MCF 10A (cell line): Measurements from ENCODE around the gene TNFRSF9. TPM values are rescaled to one million over a fixed set of nuclear protein-coding genes. Genes with fewer than 3 reads are reported as not detected.
A peak's percentile ranks its signal among the peaks of the same experiment; 100 is the strongest.

Experiments used
- BruUV-seq: library from RNA; stranded (reverse); fragments of 400-500 nt; replicated peaks from 2 replicates; lab custom pipeline; 2021; lab: Mats Ljungman, UMichigan
- CTCF ChIA-PET: fragments of 300-600 bp; sonication (Branson Sonifier 250); formaldehyde crosslinking; extraction: SDS; loops from one replicate; lab custom pipeline; 2021; ENCODE audit warnings: antibody characterized with exemption, inconsistent platforms; lab: Yijun Ruan, JAX
- POLR2A ChIA-PET: fragments of 300-600, 350-650 bp; sonication (Branson Sonifier 250); formaldehyde crosslinking; extraction: SDS; loops from one replicate; lab custom pipeline; 2020; ENCODE audit warnings: antibody characterized with exemption, inconsistent platforms; lab: Yijun Ruan, JAX
- DNase-seq: peaks from one replicate; pipeline ENCODE4 v3.0.0-alpha.2; 2018; ENCODE audit not compliant: unreplicated experiment
- H3K27ac Mint-ChIP-seq: one replicate; pipeline ENCODE4 v1.8.0; 2022; ENCODE audit warnings: mild to moderate bottlenecking, low read depth, mixed read lengths; ENCODE audit not compliant: unreplicated experiment
- H3K27me3 Mint-ChIP-seq: one replicate; pipeline ENCODE4 v1.8.0; 2022; ENCODE audit warnings: mixed read lengths; ENCODE audit not compliant: insufficient read depth, unreplicated experiment
- H3K36me3 Mint-ChIP-seq: one replicate; pipeline ENCODE4 v1.8.0; 2022; ENCODE audit warnings: mild to moderate bottlenecking, moderate library complexity, mixed read lengths; ENCODE audit not compliant: insufficient read depth, unreplicated experiment
- H3K4me1 Mint-ChIP-seq: one replicate; pipeline ENCODE4 v1.8.0; 2022; ENCODE audit warnings: mixed read lengths; ENCODE audit not compliant: insufficient read depth, unreplicated experiment
- H3K4me3 Mint-ChIP-seq: one replicate; pipeline ENCODE4 v1.8.0; 2022; ENCODE audit warnings: mild to moderate bottlenecking, moderate library complexity, mixed read lengths; ENCODE audit not compliant: unreplicated experiment
- H3K9me3 Mint-ChIP-seq: one replicate; pipeline ENCODE4 v1.8.0; 2022; ENCODE audit warnings: mixed read lengths; ENCODE audit not compliant: unreplicated experiment
- CTCF ChIP-seq: fragments of 200-600 bp; IDR thresholded peaks from one replicate; pipeline ENCODE4 v1.8.0; 2022; ENCODE audit warnings: antibody characterized with exemption, mild to moderate bottlenecking; ENCODE audit not compliant: unreplicated experiment
- intact Hi-C: fragments of 100-400 bp; cut with micrococcal nuclease; formaldehyde crosslinking; loops from 2 replicates; pipeline ENCODE4 v1.14.1; 2022
- total RNA-seq: library from RNA; stranded (reverse); gene quantifications from 2 replicates; pipeline ENCODE4 v1.2.3, GENCODE V29; 2022

TNFRSF9 gene
- total RNA-seq, 1 experiment from 2014 or later: 0.98 TPM

- Mint-ChIP-seq H3K27me3 (peaks cover 11% of the 10 kb centered on the region), H3K4me3 (no peak overlapping the region), H3K4me1 (no peaks in the 10 kb centered on the region), H3K9me3 (no peaks in the 10 kb centered on the region), H3K36me3 (no peaks in the 10 kb centered on the region), H3K27ac (no peak overlapping the region)
- BruUV-seq: no TSS peak
- intact Hi-C loops: no loop called here
- ChIA-PET POLR2A (interaction anchor here (0.7 kb wide), 2 partner anchors 31 to 1128 kb away, joined by 3 to 4 read pairs; partner anchors contain the start of gene CAMTA1), CTCF (interaction anchor here (0.6 to 1.3 kb wide), 3 partner anchors 9 to 244 kb away, joined by 3 to 7 read pairs (median 6); no protein-coding TSS in a partner anchor)
- no peak for DNase-seq
- no peak for TF ChIP-seq CTCF
Observed at GRCh38 chr1:7912743-7913557, 27.7 kb downstream of the TNFRSF9 start.

GRCh38 chr1:7912145-7912544 is 28.5 kb downstream of the TNFRSF9 start:
- no peak for TF ChIP-seq CTCF
- POLR2A ChIA-PET: interaction anchor here (0.7 kb wide), 1 partner anchor 1127 kb away, joined by 3 read pairs; the partner anchor contains the start of gene CAMTA1
- Mint-ChIP-seq H3K27ac (no peak overlapping the region), H3K27me3 (peaks cover 6% of the 10 kb centered on the region), H3K4me1 (no peaks in the 10 kb centered on the region), H3K4me3 (no peak overlapping the region), H3K36me3 (no peaks in the 10 kb centered on the region), H3K9me3 (no peaks in the 10 kb centered on the region)
- intact Hi-C loops: no loop called here
- CTCF ChIA-PET: interaction anchor here (0.6 to 1.3 kb wide), 4 partner anchors 9 to 918 kb away, joined by 3 to 7 read pairs (median 4); no protein-coding TSS in a partner anchor
- no peak for DNase-seq
- BruUV-seq: no TSS peak

GRCh38 chr1:7905262-7905661 is 35.4 kb downstream of the TNFRSF9 start:
- no peaks in the 10 kb centered on the region for H3K9me3 Mint-ChIP-seq
- BruUV-seq: no TSS peak
- no peak overlapping the region for H3K4me3 Mint-ChIP-seq
- TF ChIP-seq CTCF: no peak
- H3K27me3 Mint-ChIP-seq: no peaks in the 10 kb centered on the region
- intact Hi-C loops: no loop called here
- CTCF ChIA-PET: interaction anchor here (0.6 to 10.4 kb wide), 5 partner anchors 8 to 237 kb away, joined by 3 to 98 read pairs (median 4); no protein-coding TSS in a partner anchor
- H3K4me1 Mint-ChIP-seq: no peaks in the 10 kb centered on the region
- H3K27ac Mint-ChIP-seq: no peak overlapping the region
- DNase-seq: no peak
- POLR2A ChIA-PET: interaction anchor here (0.6 to 1.1 kb wide), 2 partner anchors 111 to 159 kb away, joined by 3 read pairs; no protein-coding TSS in a partner anchor
- H3K36me3 Mint-ChIP-seq: no peaks in the 10 kb centered on the region

- CTCF ChIA-PET: interaction anchor here (0.6 to 10.4 kb wide), 5 partner anchors 94 to 235 kb away, joined by 3 to 98 read pairs (median 9); no protein-coding TSS in a partner anchor
- DNase-seq: peak; percentile 73
- no TSS peak for BruUV-seq
- no peak overlapping the region for H3K27ac Mint-ChIP-seq
- TF ChIP-seq CTCF: peak; percentile 86
- H3K4me1 Mint-ChIP-seq: no peaks in the 10 kb centered on the region
- no peaks in the 10 kb centered on the region for H3K36me3 Mint-ChIP-seq
- H3K27me3 Mint-ChIP-seq: no peaks in the 10 kb centered on the region
- POLR2A ChIA-PET: interaction anchor here (1.4 kb wide), 1 partner anchor 95 kb away, joined by 3 read pairs; no protein-coding TSS in a partner anchor
- no peaks in the 10 kb centered on the region for H3K9me3 Mint-ChIP-seq
- intact Hi-C loops: loop anchor here (1.0 kb wide), 3 partner anchors 94 to 235 kb away; no protein-coding TSS in a partner anchor
- no peak overlapping the region for H3K4me3 Mint-ChIP-seq
Observed at GRCh38 chr1:7902478-7903085, 38.1 kb downstream of the TNFRSF9 start.
